ENCODE data around the gene BAD. TPM values are rescaled to one million over a fixed set of nuclear protein-coding genes. Genes with fewer than 3 reads are reported as not detected.
A peak's percentile ranks its signal among the peaks of the same experiment; 100 is the strongest.
"Not testable (repeated sequence)": the region's sequence is repeated elsewhere in the genome, so short reads cannot be mapped to it uniquely, and the experiment has no call there.

BAD gene
- total RNA-seq, 1 experiment from 2014 or later, result 50.5 TPM

- DNase-seq, result no peak
- POLR2A ChIA-PET, result no interaction called here
- Histone ChIP-seq H3K9me3 (no peaks in the 10 kb centered on the region), H3K4me1 (peaks cover 18% of the 10 kb centered on the region), H3K36me3 (ENCODE audit: control insufficient read depth, insufficient read depth, low read length) (peaks cover 4% of the 10 kb centered on the region; the same call in 1 of the 2 replicates), H3K4me3 (ENCODE audit: low read depth, low read length) (no peak overlapping the region), H3K27me3 (replicated peaks; ENCODE audit: control insufficient read depth, insufficient read depth, low read length) (no peaks in the 10 kb centered on the region)
- H3K27me3 Mint-ChIP-seq (ENCODE audit: insufficient read depth, unreplicated experiment), result no peaks in the 10 kb centered on the region
- peaks cover 22% of the 10 kb centered on the region for H3K4me1 Mint-ChIP-seq (ENCODE audit: low read depth, unreplicated experiment)
- H3K27ac Mint-ChIP-seq (ENCODE audit: unreplicated experiment), result no peak overlapping the region
- H3K9me3 Mint-ChIP-seq (ENCODE audit: unreplicated experiment), result no peaks in the 10 kb centered on the region
- H3K36me3 Mint-ChIP-seq (ENCODE audit: insufficient read depth, unreplicated experiment), result peaks cover 76% of the 10 kb centered on the region
- intact Hi-C loops (cut with micrococcal nuclease; ENCODE audit: unreplicated experiment), result no loop called here
- TF ChIP-seq CTCF (IDR thresholded peaks at IDR 0.05; ENCODE audit: insufficient read depth in 1 of 2, low read depth in 1 of 2, low read length in 1 of 2, severe bottlenecking in 1 of 2, unreplicated experiment in 1 of 2), result no peak
- no TSS peak for BruUV-seq (replicated peaks)
- CTCF ChIA-PET, result interaction anchor here (0.7 kb wide), 2 partner anchors 9 to 41 kb away, joined by 3 read pairs; partner anchors contain the start of gene ESRRA
- H3K4me3 Mint-ChIP-seq (ENCODE audit: unreplicated experiment), result no peak overlapping the region
Observed at GRCh38 chr11:64314146-64314804, 29.8 kb upstream of the BAD start.

- ChIA-PET CTCF (interaction anchor here (0.7 kb wide), 1 partner anchor 41 kb away, joined by 3 read pairs; no protein-coding TSS in a partner anchor), POLR2A (no interaction called here)
- Mint-ChIP-seq H3K27ac (ENCODE audit: unreplicated experiment) (peak overlapping the region; percentile 33), H3K9me3 (ENCODE audit: unreplicated experiment) (no peaks in the 10 kb centered on the region), H3K36me3 (ENCODE audit: insufficient read depth, unreplicated experiment) (peaks cover 69% of the 10 kb centered on the region), H3K27me3 (ENCODE audit: insufficient read depth, unreplicated experiment) (no peaks in the 10 kb centered on the region), H3K4me3 (ENCODE audit: unreplicated experiment) (no peak overlapping the region), H3K4me1 (ENCODE audit: low read depth, unreplicated experiment) (peaks cover 16% of the 10 kb centered on the region)
- no peak for TF ChIP-seq CTCF (IDR thresholded peaks at IDR 0.05; ENCODE audit: insufficient read depth in 1 of 2, low read depth in 1 of 2, low read length in 1 of 2, severe bottlenecking in 1 of 2, unreplicated experiment in 1 of 2)
- Histone ChIP-seq H3K27me3 (replicated peaks; ENCODE audit: control insufficient read depth, insufficient read depth, low read length) (no peaks in the 10 kb centered on the region), H3K36me3 (ENCODE audit: control insufficient read depth, insufficient read depth, low read length) (peaks cover 4% of the 10 kb centered on the region; the same call in 1 of the 2 replicates), H3K4me1 (peaks cover 13% of the 10 kb centered on the region), H3K4me3 (ENCODE audit: low read depth, low read length) (no peak overlapping the region), H3K9me3 (no peaks in the 10 kb centered on the region)
- intact Hi-C loops (cut with micrococcal nuclease; ENCODE audit: unreplicated experiment), result no loop called here
- no TSS peak for BruUV-seq (replicated peaks)
- no peak for DNase-seq
Observed at GRCh38 chr11:64313491-64314145, 29.2 kb upstream of the BAD start.

GRCh38 chr11:64312947-64313346, 28.5 kb upstream of the BAD start:
- no peak for DNase-seq
- Histone ChIP-seq H3K9me3 (no peaks in the 10 kb centered on the region), H3K4me1 (peaks cover 16% of the 10 kb centered on the region), H3K36me3 (ENCODE audit: control insufficient read depth, insufficient read depth, low read length) (peaks cover 4% of the 10 kb centered on the region; the same call in 1 of the 2 replicates), H3K27me3 (replicated peaks; ENCODE audit: control insufficient read depth, insufficient read depth, low read length) (no peaks in the 10 kb centered on the region), H3K4me3 (ENCODE audit: low read depth, low read length) (no peak overlapping the region)
- Mint-ChIP-seq H3K9me3 (ENCODE audit: unreplicated experiment) (no peaks in the 10 kb centered on the region), H3K4me1 (ENCODE audit: low read depth, unreplicated experiment) (peaks cover 16% of the 10 kb centered on the region), H3K4me3 (ENCODE audit: unreplicated experiment) (no peak overlapping the region), H3K27me3 (ENCODE audit: insufficient read depth, unreplicated experiment) (no peaks in the 10 kb centered on the region), H3K36me3 (ENCODE audit: insufficient read depth, unreplicated experiment) (peaks cover 70% of the 10 kb centered on the region), H3K27ac (ENCODE audit: unreplicated experiment) (peak overlapping the region; percentile 33)
- CTCF ChIA-PET, result interaction anchor here (1.3 kb wide), 1 partner anchor 47 kb away, joined by 3 read pairs; no protein-coding TSS in a partner anchor
- POLR2A ChIA-PET, result no interaction called here
- intact Hi-C loops (cut with micrococcal nuclease; ENCODE audit: unreplicated experiment), result no loop called here
- BruUV-seq (replicated peaks), result no TSS peak
- TF ChIP-seq CTCF (IDR thresholded peaks at IDR 0.05; ENCODE audit: insufficient read depth in 1 of 2, low read depth in 1 of 2, low read length in 1 of 2, severe bottlenecking in 1 of 2, unreplicated experiment in 1 of 2), result no peak

- CTCF ChIA-PET, result interaction anchor here (2.2 kb wide), 1 partner anchor 10 kb away, joined by 7 read pairs; the partner anchor contains the start of genes PRDX5 and TRMT112
- H3K27me3 Mint-ChIP-seq (ENCODE audit: insufficient read depth, unreplicated experiment); intact Hi-C loops (cut with micrococcal nuclease; ENCODE audit: unreplicated experiment); POLR2A ChIA-PET; DNase-seq; BruUV-seq (replicated peaks); H3K9me3 ChIP-seq; H3K36me3 ChIP-seq (ENCODE audit: control insufficient read depth, insufficient read depth, low read length); H3K9me3 Mint-ChIP-seq (ENCODE audit: unreplicated experiment); H3K27me3 ChIP-seq (replicated peaks; ENCODE audit: control insufficient read depth, insufficient read depth, low read length); H3K4me3 ChIP-seq (ENCODE audit: low read depth, low read length): not testable (repeated sequence)
- H3K36me3 Mint-ChIP-seq (ENCODE audit: insufficient read depth, unreplicated experiment), result peaks cover 63% of the 10 kb centered on the region
- H3K27ac Mint-ChIP-seq (ENCODE audit: unreplicated experiment), result peak overlapping the region; percentile 77
- H3K4me1 ChIP-seq, result peaks cover 32% of the 10 kb centered on the region
- peaks cover 14% of the 10 kb centered on the region for H3K4me1 Mint-ChIP-seq (ENCODE audit: low read depth, unreplicated experiment)
- H3K4me3 Mint-ChIP-seq (ENCODE audit: unreplicated experiment), result peak overlapping the region; percentile 97
Observed at GRCh38 chr11:64307795-64308194, 23.3 kb upstream of the BAD start.

Data from Caco-2 (cell line).